OCI-LY3 (cell line): Measurements from ENCODE around the gene KRTAP9-8.
"Not testable (repeated sequence)": the region's sequence is repeated elsewhere in the genome, so short reads cannot be mapped to it uniquely, and the experiment has no call there.

Experiments
- H2AFZ ChIP-seq: fragments of 200-600, 300-600 bp; shearing (Covaris generic); 2 replicates; pipeline ENCODE4 v1.6.0; 2014; ENCODE audit warnings: antibody characterized with exemption, low read depth, low read length
- H3K27ac ChIP-seq: fragments of 200-600, 300-600 bp; sonication (generic); 2 replicates; pipeline ENCODE4 v1.5.1; 2014; ENCODE audit warnings: mild to moderate bottlenecking, low read length, moderate library complexity, mixed read lengths
- H3K27me3 ChIP-seq: fragments of 200-600, 300-600 bp; sonication (generic); 2 replicates; pipeline ENCODE4 v1.6.1; 2014; ENCODE audit warnings: low read depth, low read length, mixed read lengths
- H3K36me3 ChIP-seq: fragments of 200-600, 300-600 bp; sonication (generic); replicated peaks from 2 replicates; pipeline ENCODE3; 2014; ENCODE audit warnings: low read depth, low read length, mixed read lengths
- H3K4me1 ChIP-seq: fragments of 300-600, 200-600 bp; sonication (generic); 2 replicates; pipeline ENCODE4 v1.6.1; 2014; ENCODE audit warnings: low read length, mixed read lengths
- H3K4me2 ChIP-seq: fragments of 200-600, 300-600 bp; sonication (generic); 2 replicates; pipeline ENCODE4 v1.6.1; 2014; ENCODE audit warnings: low read length, mixed read lengths
- H3K4me3 ChIP-seq: fragments of 300-600, 200-600 bp; sonication (generic); 2 replicates; pipeline ENCODE4 v1.5.1; 2014; ENCODE audit warnings: antibody characterized with exemption, mild to moderate bottlenecking, low read length, moderate library complexity
- H3K79me2 ChIP-seq: fragments of 300-600, 200-600 bp; shearing (Covaris generic); 2 replicates; pipeline ENCODE4 v1.6.1; 2014; ENCODE audit warnings: mild to moderate bottlenecking, low read length, mixed read lengths
- H3K9ac ChIP-seq: fragments of 300-600, 200-600 bp; shearing (Covaris generic); 2 replicates; pipeline ENCODE4 v1.6.0; 2014; ENCODE audit warnings: mild to moderate bottlenecking, low read length, moderate library complexity
- H3K9me3 ChIP-seq: fragments of 200-600, 300-600 bp; shearing (Covaris generic); 2 replicates; pipeline ENCODE4 v1.6.1; 2014; ENCODE audit warnings: low read length, mixed read lengths; ENCODE audit not compliant: insufficient read depth
- H4K20me1 ChIP-seq: fragments of 200-600, 300-600 bp; sonication (generic); 2 replicates; pipeline ENCODE4 v1.6.1; 2016; ENCODE audit warnings: low read length, mixed read lengths; ENCODE audit not compliant: insufficient read depth
- EZH2phosphoT487 ChIP-seq: fragments of 200-600 bp; shearing (Covaris generic); IDR thresholded peaks from 2 replicates; pipeline ENCODE4 v1.6.1; 2018; ENCODE audit warnings: antibody characterized with exemption, mixed run types, low read depth
- TF ChIP-seq, protein P1 (sequence below): fragments of 200-600, 300-600 bp; sonication (generic); IDR thresholded peaks from 2 replicates; pipeline ENCODE4 v1.5.1; 2014; ENCODE audit warnings: antibody characterized with exemption, low read length, low read depth

Gene KRTAP9-8, protein sequence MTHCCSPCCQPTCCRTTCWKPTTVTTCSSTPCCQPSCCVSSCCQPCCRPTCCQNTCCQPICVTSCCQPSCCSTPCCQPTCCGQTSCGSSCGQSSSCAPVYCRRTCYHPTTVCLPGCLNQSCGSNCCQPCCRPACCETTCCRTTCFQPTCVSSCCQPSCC

DNA sequence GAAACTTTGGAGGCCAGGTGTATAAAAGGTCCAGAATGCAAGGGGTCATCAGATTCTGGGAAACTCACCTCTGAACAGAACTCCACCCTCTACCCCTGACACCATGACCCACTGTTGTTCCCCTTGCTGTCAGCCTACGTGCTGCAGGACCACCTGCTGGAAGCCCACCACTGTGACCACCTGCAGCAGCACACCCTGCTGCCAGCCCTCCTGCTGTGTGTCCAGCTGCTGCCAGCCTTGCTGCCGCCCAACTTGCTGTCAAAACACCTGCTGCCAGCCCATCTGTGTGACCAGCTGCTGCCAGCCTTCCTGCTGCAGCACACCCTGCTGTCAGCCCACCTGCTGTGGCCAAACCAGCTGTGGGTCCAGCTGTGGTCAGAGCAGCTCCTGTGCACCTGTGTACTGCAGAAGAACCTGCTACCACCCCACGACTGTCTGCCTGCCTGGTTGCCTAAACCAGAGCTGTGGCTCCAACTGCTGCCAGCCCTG lies at the start of gene KRTAP9-8:
Gene KRTAP9-8 (plus strand): TSS at position 51 of the 489 bp plus-strand sequence. CDS start 53 bp downstream, at position 104.
- H3K9me3 ChIP-seq, H2AFZ ChIP-seq, H3K9ac ChIP-seq, H3K79me2 ChIP-seq, H3K36me3 ChIP-seq, H4K20me1 ChIP-seq, H3K4me2 ChIP-seq, H3K4me1 ChIP-seq, H3K27ac ChIP-seq, H3K4me3 ChIP-seq: not testable (repeated sequence)
- peaks cover 18% of the 10 kb centered on the region for H3K27me3 ChIP-seq

DNA sequence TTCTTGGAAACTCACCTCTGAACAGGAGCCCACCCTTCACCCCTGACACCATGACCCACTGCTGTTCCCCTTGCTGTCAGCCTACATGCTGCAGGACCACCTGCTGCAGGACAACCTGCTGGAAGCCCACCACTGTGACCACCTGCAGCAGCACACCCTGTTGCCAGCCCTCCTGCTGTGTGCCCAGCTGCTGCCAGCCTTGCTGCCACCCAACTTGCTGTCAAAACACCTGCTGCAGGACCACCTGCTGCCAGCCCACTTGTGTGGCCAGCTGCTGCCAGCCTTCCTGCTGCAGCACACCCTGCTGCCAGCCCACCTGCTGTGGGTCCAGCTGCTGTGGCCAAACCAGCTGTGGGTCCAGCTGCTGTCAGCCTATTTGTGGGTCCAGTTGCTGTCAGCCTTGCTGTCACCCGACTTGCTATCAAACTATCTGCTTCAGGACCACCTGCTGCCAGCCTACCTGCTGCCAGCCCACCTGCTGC lies 47.9 kb upstream of the KRTAP9-8 start, which contains the start of gene KRTAP9-1:
Gene KRTAP9-1 (plus strand): TSS at position 51 of the 482 bp plus-strand sequence. CDS start 0 bp downstream, at position 51.
- H3K79me2 ChIP-seq, H3K9ac ChIP-seq, H4K20me1 ChIP-seq, H2AFZ ChIP-seq, H3K27ac ChIP-seq, H3K36me3 ChIP-seq, H3K4me1 ChIP-seq, H3K9me3 ChIP-seq, H3K4me3 ChIP-seq, H3K4me2 ChIP-seq: not testable (repeated sequence)
- H3K27me3 ChIP-seq, result peaks cover 15% of the 10 kb centered on the region

DNA sequence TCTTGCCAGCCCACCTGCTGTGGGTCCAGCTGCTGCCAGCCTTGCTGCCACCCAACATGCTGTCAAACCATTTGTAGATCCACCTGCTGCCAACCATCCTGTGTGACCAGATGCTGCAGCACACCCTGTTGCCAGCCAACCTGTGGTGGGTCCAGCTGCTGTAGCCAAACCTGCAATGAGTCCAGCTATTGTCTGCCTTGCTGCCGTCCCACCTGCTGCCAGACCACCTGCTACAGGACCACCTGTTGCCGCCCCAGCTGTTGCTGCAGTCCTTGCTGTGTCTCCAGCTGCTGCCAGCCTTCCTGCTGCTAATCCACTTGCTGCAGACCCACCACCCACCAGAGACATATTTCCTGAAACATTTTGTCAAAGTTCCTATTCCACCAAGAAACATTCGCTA lies 47.5 kb upstream of the KRTAP9-8 start:
- no peak for TF ChIP-seq EZH2phosphoT487
- TF ChIP-seq, protein P1, sequence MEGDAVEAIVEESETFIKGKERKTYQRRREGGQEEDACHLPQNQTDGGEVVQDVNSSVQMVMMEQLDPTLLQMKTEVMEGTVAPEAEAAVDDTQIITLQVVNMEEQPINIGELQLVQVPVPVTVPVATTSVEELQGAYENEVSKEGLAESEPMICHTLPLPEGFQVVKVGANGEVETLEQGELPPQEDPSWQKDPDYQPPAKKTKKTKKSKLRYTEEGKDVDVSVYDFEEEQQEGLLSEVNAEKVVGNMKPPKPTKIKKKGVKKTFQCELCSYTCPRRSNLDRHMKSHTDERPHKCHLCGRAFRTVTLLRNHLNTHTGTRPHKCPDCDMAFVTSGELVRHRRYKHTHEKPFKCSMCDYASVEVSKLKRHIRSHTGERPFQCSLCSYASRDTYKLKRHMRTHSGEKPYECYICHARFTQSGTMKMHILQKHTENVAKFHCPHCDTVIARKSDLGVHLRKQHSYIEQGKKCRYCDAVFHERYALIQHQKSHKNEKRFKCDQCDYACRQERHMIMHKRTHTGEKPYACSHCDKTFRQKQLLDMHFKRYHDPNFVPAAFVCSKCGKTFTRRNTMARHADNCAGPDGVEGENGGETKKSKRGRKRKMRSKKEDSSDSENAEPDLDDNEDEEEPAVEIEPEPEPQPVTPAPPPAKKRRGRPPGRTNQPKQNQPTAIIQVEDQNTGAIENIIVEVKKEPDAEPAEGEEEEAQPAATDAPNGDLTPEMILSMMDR, result no peak
- H3K9me3 ChIP-seq, result no peaks in the 10 kb centered on the region
- no peaks in the 10 kb centered on the region for H3K36me3 ChIP-seq
- peaks cover 11% of the 10 kb centered on the region for H3K27me3 ChIP-seq
- H3K27ac ChIP-seq, result no peak overlapping the region
- H3K4me2 ChIP-seq, result no peak overlapping the region
- no peaks in the 10 kb centered on the region for H4K20me1 ChIP-seq
- no peaks in the 10 kb centered on the region for H3K4me1 ChIP-seq
- no peak overlapping the region for H3K4me3 ChIP-seq
- no peak overlapping the region for H3K9ac ChIP-seq
- no peaks in the 10 kb centered on the region for H3K79me2 ChIP-seq
- no peak overlapping the region for H2AFZ ChIP-seq

DNA sequence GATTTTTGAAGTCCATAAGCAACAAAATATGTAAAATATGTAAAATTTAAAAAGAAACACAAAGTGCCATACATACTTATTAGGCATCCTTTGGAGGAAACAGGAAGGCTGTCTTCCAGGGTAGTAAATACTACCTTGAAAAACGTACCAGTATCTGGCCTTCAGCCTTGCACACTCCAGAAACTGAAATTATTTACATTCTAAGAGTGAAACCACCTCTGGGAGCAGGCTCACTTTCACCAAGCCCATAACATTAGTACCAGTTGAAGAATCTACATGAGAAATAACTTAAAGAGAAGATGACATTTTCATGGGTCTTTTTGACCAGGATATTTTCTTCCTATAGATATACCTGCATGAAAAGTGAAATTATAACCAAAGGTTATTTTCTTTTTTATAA lies 41.7 kb upstream of the KRTAP9-8 start:
- Histone ChIP-seq H3K36me3 (no peaks in the 10 kb centered on the region), H3K9ac (no peak overlapping the region), H3K27me3 (0 out of 2 replicates have a peak, but pooled peaks cover under 1% of the 10 kb centered on the region), H3K79me2 (no peaks in the 10 kb centered on the region), H3K4me1 (no peaks in the 10 kb centered on the region), H4K20me1 (no peaks in the 10 kb centered on the region), H3K4me3 (no peak overlapping the region), H3K9me3 (no peaks in the 10 kb centered on the region), H2AFZ (no peak overlapping the region), H3K27ac (no peak overlapping the region), H3K4me2 (no peak overlapping the region)
- TF ChIP-seq, protein P1, result no peak
- no peak for TF ChIP-seq EZH2phosphoT487

DNA sequence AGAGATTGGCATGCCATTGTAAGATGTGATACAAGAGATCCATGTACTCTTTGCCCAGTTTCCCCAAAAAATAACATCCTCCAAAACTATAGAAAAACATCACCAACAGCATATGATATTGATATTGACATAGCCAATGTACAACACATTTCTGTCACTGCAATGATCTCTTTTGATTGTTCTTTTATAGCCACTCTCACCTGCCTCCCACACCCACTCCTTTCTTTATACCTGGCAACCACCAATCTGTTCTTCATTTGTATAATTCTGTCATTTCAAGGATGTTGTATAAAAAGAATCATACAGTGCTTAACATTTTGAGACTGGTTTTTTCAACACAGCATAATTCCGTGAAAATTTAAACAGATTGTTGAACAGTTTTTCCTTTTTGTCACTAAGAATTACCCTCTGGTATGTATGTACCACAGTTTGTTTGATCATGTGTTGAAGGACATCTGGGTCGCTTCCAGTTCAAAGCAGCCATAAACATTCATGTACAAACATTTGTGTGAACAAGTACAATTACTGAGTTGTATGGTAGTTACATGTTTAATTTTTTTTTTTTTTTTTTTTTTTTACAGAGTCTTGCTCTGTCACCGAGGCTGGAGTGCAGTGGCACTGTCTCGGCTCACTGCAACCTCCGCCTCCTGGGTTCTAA lies 38.2 kb upstream of the KRTAP9-8 start:
- H3K9me3 ChIP-seq, result no peaks in the 10 kb centered on the region
- no peaks in the 10 kb centered on the region for H3K27me3 ChIP-seq
- H3K9ac ChIP-seq, result no peak overlapping the region
- no peak overlapping the region for H3K4me2 ChIP-seq
- no peaks in the 10 kb centered on the region for H4K20me1 ChIP-seq
- H2AFZ ChIP-seq, result no peak overlapping the region
- H3K27ac ChIP-seq, result no peak overlapping the region
- no peak overlapping the region for H3K4me3 ChIP-seq
- H3K79me2 ChIP-seq, result no peaks in the 10 kb centered on the region
- H3K36me3 ChIP-seq, result no peaks in the 10 kb centered on the region
- TF ChIP-seq, protein P1, result no peak
- no peak for TF ChIP-seq EZH2phosphoT487
- no peaks in the 10 kb centered on the region for H3K4me1 ChIP-seq
